GM18519 (cell line): ENCODE measurements around the gene RAD21L1.

Experiments used
- ATAC-seq: cut with Tn5 transposase; IDR thresholded peaks from one replicate; pipeline ENCODE4 v1.9.1; 2021; ENCODE audit warnings: mild to moderate bottlenecking, moderate library complexity; ENCODE audit not compliant: unreplicated experiment, low FRiP score

Gene RAD21L1

GRCh38 chr20:1267809-1268374 is 42.0 kb downstream of the RAD21L1 start:
- ATAC-seq: no peak

GRCh38 chr20:1269235-1269634 is 43.4 kb downstream of the RAD21L1 start:
- ATAC-seq: no peak

GRCh38 chr20:1269850-1270249 is 44.0 kb downstream of the RAD21L1 start:
- no peak for ATAC-seq

- no peak for ATAC-seq
Measured at GRCh38 chr20:1272368-1273100, 46.7 kb downstream of the RAD21L1 start.

- ATAC-seq: no peak
Measured at GRCh38 chr20:1273366-1273765, 47.5 kb downstream of the RAD21L1 start.

- no peak for ATAC-seq
Measured at GRCh38 chr20:1274485-1275311, 48.9 kb downstream of the RAD21L1 start.

GRCh38 chr20:1275919-1276318 is 50.1 kb downstream of the RAD21L1 start:
- no peak for ATAC-seq

- no peak for ATAC-seq
Measured at GRCh38 chr20:1277529-1278322, 51.9 kb downstream of the RAD21L1 start.

- ATAC-seq: no peak
Measured at GRCh38 chr20:1278993-1279392, 53.1 kb downstream of the RAD21L1 start.

GRCh38 chr20:1280195-1281102 is 54.6 kb downstream of the RAD21L1 start:
- no peak for ATAC-seq

- no peak for ATAC-seq
Measured at GRCh38 chr20:1281279-1282057, 55.6 kb downstream of the RAD21L1 start.

GRCh38 chr20:1282966-1283365 is 57.1 kb downstream of the RAD21L1 start:
- no peak for ATAC-seq

GRCh38 chr20:1283522-1284510 is 58.0 kb downstream of the RAD21L1 start:
- no peak for ATAC-seq

- no peak for ATAC-seq
Measured at GRCh38 chr20:1286267-1287024, 60.6 kb downstream of the RAD21L1 start.

GRCh38 chr20:1287306-1287705 is 61.5 kb downstream of the RAD21L1 start:
- no peak for ATAC-seq

- no peak for ATAC-seq
Measured at GRCh38 chr20:1287787-1288569, 62.1 kb downstream of the RAD21L1 start.
